Fibroblast of lung (primary cell): ENCODE measurements around the gene LIMS1. TPM values are rescaled to one million over a fixed set of nuclear protein-coding genes. Genes with fewer than 3 reads are reported as not detected.
A peak's percentile ranks its signal among the peaks of the same experiment; 100 is the strongest.

Experiments
- DNase-seq, 2 donors: peaks; one replicate each; pipeline versions ENCODE4 v3.0.0 to v3.0.0-alpha.2; 2010; ENCODE audit warnings: low read depth in 2 of 2
- H2AFZ ChIP-seq: 2 replicates; pipeline ENCODE4 v1.5.1; 2012; ENCODE audit warnings: low read length, control low read depth, inconsistent platforms
- H3K27ac ChIP-seq: 2 replicates; pipeline ENCODE4 v1.5.1; 2011; ENCODE audit warnings: low read length, control low read depth; ENCODE audit not compliant: insufficient read depth
- H3K27me3 ChIP-seq: 2 replicates; pipeline ENCODE4 v1.5.1; 2011; ENCODE audit warnings: mild to moderate bottlenecking, low read length; ENCODE audit not compliant: control insufficient read depth, insufficient read depth
- H3K36me3 ChIP-seq: 2 replicates; pipeline ENCODE4 v1.5.1; 2011; ENCODE audit warnings: low read length; ENCODE audit not compliant: control insufficient read depth, insufficient read depth
- H3K4me1 ChIP-seq: 2 replicates; pipeline ENCODE4 v1.5.1; 2011; ENCODE audit warnings: low read length; ENCODE audit not compliant: control insufficient read depth, insufficient read depth; ENCODE audit errors: extremely low read depth
- H3K4me2 ChIP-seq: 2 replicates; pipeline ENCODE4 v1.5.1; 2011; ENCODE audit warnings: low read length, control low read depth; ENCODE audit not compliant: insufficient read depth; ENCODE audit errors: extremely low read depth
- H3K4me3 ChIP-seq, 4 experiments: fragments of 200-600 bp in 1 of 4; sonication (generic) in 1 of 4; replicated peaks in 1 of 4; 2 replicates each; pipeline ENCODE4 v1.5.1; 2011 to 2016; ENCODE audit warnings: low read length in 4 of 4, low read depth in 3 of 4, mild to moderate bottlenecking in 3 of 4, control low read depth in 2 of 4, inconsistent platforms in 1 of 4, mixed read lengths in 1 of 4; ENCODE audit not compliant: insufficient read depth in 1 of 4; ENCODE audit errors: control extremely low read depth in 1 of 4
- H3K79me2 ChIP-seq: 2 replicates; pipeline ENCODE4 v1.5.1; 2012; ENCODE audit warnings: mild to moderate bottlenecking, low read length, inconsistent platforms; ENCODE audit not compliant: control insufficient read depth, insufficient read depth
- H3K9ac ChIP-seq: 2 replicates; pipeline ENCODE4 v1.5.1; 2011; ENCODE audit warnings: mild to moderate bottlenecking, low read length, control low read depth; ENCODE audit not compliant: insufficient read depth
- H3K9me3 ChIP-seq: 2 replicates; pipeline ENCODE4 v1.5.1; 2012; ENCODE audit warnings: low read depth, low read length; ENCODE audit not compliant: control insufficient read depth, insufficient read depth
- H4K20me1 ChIP-seq: 2 replicates; pipeline ENCODE4 v1.5.1; 2011; ENCODE audit warnings: low read length; ENCODE audit not compliant: control insufficient read depth, insufficient read depth; ENCODE audit errors: extremely low read depth
- CTCF ChIP-seq, 2 donors: IDR thresholded peaks in 1 of 2; conservative IDR thresholded peaks in 1 of 2; 1 replicate in 1 of 2; 2 replicates in 1 of 2; pipeline ENCODE4 v1.5.1; 2011 to 2012; ENCODE audit warnings: low read length in 2 of 2, control low read depth in 1 of 2, inconsistent platforms in 1 of 2, low read depth in 1 of 2, mild to moderate bottlenecking in 1 of 2
- EZH2 ChIP-seq: IDR thresholded peaks from 2 replicates; pipeline ENCODE4 v1.5.1; 2012; ENCODE audit warnings: low read length, control low read depth, mild to moderate bottlenecking; ENCODE audit errors: missing control alignments
- polyA plus RNA-seq, 2 donors: library from polyadenylated mRNA; depleted of rRNA in 1 of 2; stranded (reverse) in 1 of 2; unstranded in 1 of 2; fragments of >200 nt; gene quantifications; 2 replicates each; pipeline ENCODE4 v1.2.1, GENCODE V29; 2011 to 2012; ENCODE audit warnings: missing spikeins in 1 of 2
- total RNA-seq: library from RNA; depleted of rRNA; stranded (reverse); fragments of >200 nt; gene quantifications from 2 replicates; pipeline ENCODE4 v1.2.1, GENCODE V29; 2014

Gene LIMS1
- total and polyA plus RNA-seq, 2 donors (not counting 1 experiment from before 2014, with no cell fraction given), result 52.7 to 108 TPM

GRCh38 chr2:108573061-108573460, 38.8 kb downstream of the LIMS1 start:
- TF ChIP-seq CTCF (conservative IDR thresholded peaks at IDR 0.05 in 1 of 2, IDR thresholded peaks at IDR 0.05 in 1 of 2; ENCODE audit: low read depth in 1 of 2, low read length in 2 of 2) (no peak), EZH2 (no peak)
- peak; percentile 70 to 97 for DNase-seq
- Histone ChIP-seq H3K27ac (peak overlapping the region; percentile 64), H4K20me1 (peaks cover 2% of the 10 kb centered on the region), H3K4me1 (peaks cover 28% of the 10 kb centered on the region), H3K36me3 (no peaks in the 10 kb centered on the region), H3K9ac (no peak overlapping the region), H3K9me3 (no peaks in the 10 kb centered on the region), H3K4me3 (peak overlapping the region in 2 of 4 experiments; percentile 15 to 43), H3K4me2 (peak overlapping the region; percentile 56), H3K79me2 (peaks cover 42% of the 10 kb centered on the region), H2AFZ (no peak overlapping the region), H3K27me3 (no peaks in the 10 kb centered on the region)

GRCh38 chr2:108574332-108574731, 40.1 kb downstream of the LIMS1 start:
- Histone ChIP-seq H4K20me1 (peaks cover 2% of the 10 kb centered on the region), H3K9me3 (no peaks in the 10 kb centered on the region), H3K4me3 (no peak overlapping the region), H3K79me2 (peaks cover 39% of the 10 kb centered on the region), H3K9ac (no peak overlapping the region), H3K27ac (no peak overlapping the region), H2AFZ (no peak overlapping the region), H3K36me3 (no peaks in the 10 kb centered on the region), H3K4me2 (no peak overlapping the region), H3K4me1 (peaks cover 28% of the 10 kb centered on the region), H3K27me3 (no peaks in the 10 kb centered on the region)
- TF ChIP-seq CTCF (conservative IDR thresholded peaks at IDR 0.05 in 1 of 2, IDR thresholded peaks at IDR 0.05 in 1 of 2; ENCODE audit: low read depth in 1 of 2, low read length in 2 of 2) (no peak), EZH2 (no peak)
- no peak for DNase-seq

- H3K9me3 ChIP-seq, result no peaks in the 10 kb centered on the region
- H3K27ac ChIP-seq, result peak overlapping the region; percentile 20
- H2AFZ ChIP-seq, result no peak overlapping the region
- no peak for TF ChIP-seq EZH2
- no peak for TF ChIP-seq CTCF (conservative IDR thresholded peaks at IDR 0.05 in 1 of 2, IDR thresholded peaks at IDR 0.05 in 1 of 2; ENCODE audit: low read depth in 1 of 2, low read length in 2 of 2)
- no peak overlapping the region for H3K9ac ChIP-seq
- peaks cover 41% of the 10 kb centered on the region for H3K79me2 ChIP-seq
- H3K4me1 ChIP-seq, result peaks cover 33% of the 10 kb centered on the region
- peak overlapping the region in 1 of 4 experiments; percentile 6 for H3K4me3 ChIP-seq
- DNase-seq, result peak; percentile 90 to 94
- H4K20me1 ChIP-seq, result peaks cover 2% of the 10 kb centered on the region
- H3K36me3 ChIP-seq, result no peaks in the 10 kb centered on the region
- peak overlapping the region; percentile 60 for H3K4me2 ChIP-seq
- H3K27me3 ChIP-seq, result no peaks in the 10 kb centered on the region
These were observed 41.1 kb downstream of the LIMS1 start for GRCh38 chr2:108575132-108575966.
